ENCODE data around the gene ERN1.

Gene ERN1

GRCh38 chr17:63998721-63999679 lies 130.9 kb downstream of the ERN1 start:
- TF ChIP-seq CTCF (conservative IDR thresholded peaks at IDR 0.05; ENCODE audit: low read length) (no peak), EZH2phosphoT487 (IDR thresholded peaks at IDR 0.05; ENCODE audit: borderline replicate concordance) (no peak)
- no peaks in the 10 kb centered on the region for H3F3A ChIP-seq (ENCODE audit: low read depth)
- H3K27me3 ChIP-seq (ENCODE audit: insufficient read depth, low read length, poor library complexity, severe bottlenecking): no peaks in the 10 kb centered on the region
- H3K4me1 ChIP-seq (ENCODE audit: insufficient read depth, low read length, poor library complexity, severe bottlenecking): peaks cover 9% of the 10 kb centered on the region
- no peaks in the 10 kb centered on the region for H3K9me2 ChIP-seq (replicated peaks; ENCODE audit: low read depth, low read length)
- peak overlapping the region; percentile 20 for H3K9ac ChIP-seq (ENCODE audit: low read depth, low read length, poor library complexity, severe bottlenecking)
- H3K4me2 ChIP-seq (ENCODE audit: low read depth, low read length, poor library complexity, severe bottlenecking): peak overlapping the region; percentile 57
- H3K79me2 ChIP-seq (ENCODE audit: insufficient read depth, low read length): no peaks in the 10 kb centered on the region
- peaks cover 22% of the 10 kb centered on the region; the same call in 1 of the 2 replicates for H3K36me3 ChIP-seq (ENCODE audit: insufficient read depth, low read length)
- H4K20me1 ChIP-seq (ENCODE audit: insufficient read depth, low read length, poor library complexity, severe bottlenecking): no peaks in the 10 kb centered on the region
- H3K9me3 ChIP-seq (ENCODE audit: insufficient read depth, low read depth, low read length): no peaks in the 10 kb centered on the region
- peak overlapping the region; percentile 69 for H3K4me3 ChIP-seq (ENCODE audit: low read length, poor library complexity, severe bottlenecking)
- H2AFZ ChIP-seq (ENCODE audit: low read length): peak overlapping the region; percentile 34

DNA sequence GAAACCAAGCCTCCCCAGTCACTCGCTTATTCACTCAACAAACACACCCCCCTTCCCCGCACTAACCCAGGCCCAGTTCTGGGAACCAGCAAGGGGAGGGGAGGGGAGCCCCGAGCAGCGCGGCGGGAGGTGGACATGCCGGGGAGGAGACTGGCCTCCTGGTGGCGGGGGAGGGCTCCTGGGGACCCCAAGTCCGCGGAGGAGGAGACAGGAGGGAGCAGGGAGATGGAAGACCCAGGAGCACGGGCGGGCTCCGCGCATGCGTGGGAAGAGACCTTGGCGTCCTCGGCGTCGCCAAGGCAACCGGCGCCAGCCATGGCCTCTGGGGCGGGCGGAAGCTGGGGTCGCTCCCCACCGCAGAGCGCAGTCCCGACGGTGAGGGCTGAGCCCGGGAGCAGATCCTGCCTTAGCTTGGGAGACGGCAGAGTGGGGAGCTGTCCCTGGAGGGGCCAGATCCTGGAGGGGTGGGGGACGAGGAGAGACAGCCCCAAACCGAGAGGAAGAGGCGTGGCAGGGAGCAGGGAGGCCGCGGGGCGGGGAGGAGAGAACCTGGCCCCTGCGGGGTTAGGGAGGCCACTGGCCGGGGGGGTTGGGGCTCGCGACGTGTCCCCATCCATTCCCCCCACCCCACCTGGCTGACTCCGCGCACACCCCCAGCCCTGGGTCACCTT lies 131.8 kb downstream of the ERN1 start, which contains the start of gene PRR29:
TSS of gene PRR29 (plus strand) at position 302 of the 671 bp plus-strand sequence. CDS start at position 316, 14 bp downstream.
- Histone ChIP-seq H3K4me3 (ENCODE audit: low read length, poor library complexity, severe bottlenecking) (peak within 1 kb of the TSS; percentile 69), H3K9me3 (ENCODE audit: insufficient read depth, low read depth, low read length) (no peaks in the 10 kb centered on the region), H3F3A (ENCODE audit: low read depth) (no peaks in the 10 kb centered on the region), H3K9ac (ENCODE audit: low read depth, low read length, poor library complexity, severe bottlenecking) (peak within 1 kb of the TSS; percentile 20), H4K20me1 (ENCODE audit: insufficient read depth, low read length, poor library complexity, severe bottlenecking) (no peaks in the 10 kb centered on the region), H2AFZ (ENCODE audit: low read length) (peak within 1 kb of the TSS; percentile 34), H3K79me2 (ENCODE audit: insufficient read depth, low read length) (no peaks in the 10 kb centered on the region), H3K9me2 (replicated peaks; ENCODE audit: low read depth, low read length) (no peaks in the 10 kb centered on the region), H3K36me3 (ENCODE audit: insufficient read depth, low read length) (peaks cover 13% of the 10 kb centered on the region; the same call in 1 of the 2 replicates), H3K4me2 (ENCODE audit: low read depth, low read length, poor library complexity, severe bottlenecking) (peak within 1 kb of the TSS; percentile 57), H3K4me1 (ENCODE audit: insufficient read depth, low read length, poor library complexity, severe bottlenecking) (peaks cover 13% of the 10 kb centered on the region), H3K27me3 (ENCODE audit: insufficient read depth, low read length, poor library complexity, severe bottlenecking) (no peaks in the 10 kb centered on the region)
- TF ChIP-seq EZH2phosphoT487 (IDR thresholded peaks at IDR 0.05; ENCODE audit: borderline replicate concordance) (no peak), CTCF (conservative IDR thresholded peaks at IDR 0.05; ENCODE audit: low read length) (no peak)

GRCh38 chr17:63997341-63998048 lies 132.4 kb downstream of the ERN1 start:
- Histone ChIP-seq H4K20me1 (ENCODE audit: insufficient read depth, low read length, poor library complexity, severe bottlenecking) (no peaks in the 10 kb centered on the region), H3K36me3 (ENCODE audit: insufficient read depth, low read length) (peaks cover 6% of the 10 kb centered on the region; the same call in 1 of the 2 replicates), H3K4me1 (ENCODE audit: insufficient read depth, low read length, poor library complexity, severe bottlenecking) (peaks cover 13% of the 10 kb centered on the region), H2AFZ (ENCODE audit: low read length) (no peak overlapping the region; the same call in 1 of the 2 replicates), H3F3A (ENCODE audit: low read depth) (no peaks in the 10 kb centered on the region), H3K27me3 (ENCODE audit: insufficient read depth, low read length, poor library complexity, severe bottlenecking) (no peaks in the 10 kb centered on the region), H3K9me2 (replicated peaks; ENCODE audit: low read depth, low read length) (no peaks in the 10 kb centered on the region), H3K79me2 (ENCODE audit: insufficient read depth, low read length) (no peaks in the 10 kb centered on the region), H3K9ac (ENCODE audit: low read depth, low read length, poor library complexity, severe bottlenecking) (peak overlapping the region; percentile 20), H3K9me3 (ENCODE audit: insufficient read depth, low read depth, low read length) (no peaks in the 10 kb centered on the region), H3K4me3 (ENCODE audit: low read length, poor library complexity, severe bottlenecking) (peak overlapping the region; percentile 69), H3K4me2 (ENCODE audit: low read depth, low read length, poor library complexity, severe bottlenecking) (peak overlapping the region; percentile 57)
- no peak for TF ChIP-seq CTCF (conservative IDR thresholded peaks at IDR 0.05; ENCODE audit: low read length)
- no peak for TF ChIP-seq EZH2phosphoT487 (IDR thresholded peaks at IDR 0.05; ENCODE audit: borderline replicate concordance)
